Aortic smooth muscle cell (primary cell): ENCODE data around the gene RIPOR1. TPM values are rescaled to one million over a fixed set of nuclear protein-coding genes. Genes with fewer than 3 reads are reported as not detected.

Experiments
- total RNA-seq: library from RNA; depleted of rRNA; stranded (reverse); fragments of >200 nt; gene quantifications from 2 replicates; pipeline ENCODE4 v1.2.3, GENCODE V29; 2014

The RIPOR1 gene, protein sequence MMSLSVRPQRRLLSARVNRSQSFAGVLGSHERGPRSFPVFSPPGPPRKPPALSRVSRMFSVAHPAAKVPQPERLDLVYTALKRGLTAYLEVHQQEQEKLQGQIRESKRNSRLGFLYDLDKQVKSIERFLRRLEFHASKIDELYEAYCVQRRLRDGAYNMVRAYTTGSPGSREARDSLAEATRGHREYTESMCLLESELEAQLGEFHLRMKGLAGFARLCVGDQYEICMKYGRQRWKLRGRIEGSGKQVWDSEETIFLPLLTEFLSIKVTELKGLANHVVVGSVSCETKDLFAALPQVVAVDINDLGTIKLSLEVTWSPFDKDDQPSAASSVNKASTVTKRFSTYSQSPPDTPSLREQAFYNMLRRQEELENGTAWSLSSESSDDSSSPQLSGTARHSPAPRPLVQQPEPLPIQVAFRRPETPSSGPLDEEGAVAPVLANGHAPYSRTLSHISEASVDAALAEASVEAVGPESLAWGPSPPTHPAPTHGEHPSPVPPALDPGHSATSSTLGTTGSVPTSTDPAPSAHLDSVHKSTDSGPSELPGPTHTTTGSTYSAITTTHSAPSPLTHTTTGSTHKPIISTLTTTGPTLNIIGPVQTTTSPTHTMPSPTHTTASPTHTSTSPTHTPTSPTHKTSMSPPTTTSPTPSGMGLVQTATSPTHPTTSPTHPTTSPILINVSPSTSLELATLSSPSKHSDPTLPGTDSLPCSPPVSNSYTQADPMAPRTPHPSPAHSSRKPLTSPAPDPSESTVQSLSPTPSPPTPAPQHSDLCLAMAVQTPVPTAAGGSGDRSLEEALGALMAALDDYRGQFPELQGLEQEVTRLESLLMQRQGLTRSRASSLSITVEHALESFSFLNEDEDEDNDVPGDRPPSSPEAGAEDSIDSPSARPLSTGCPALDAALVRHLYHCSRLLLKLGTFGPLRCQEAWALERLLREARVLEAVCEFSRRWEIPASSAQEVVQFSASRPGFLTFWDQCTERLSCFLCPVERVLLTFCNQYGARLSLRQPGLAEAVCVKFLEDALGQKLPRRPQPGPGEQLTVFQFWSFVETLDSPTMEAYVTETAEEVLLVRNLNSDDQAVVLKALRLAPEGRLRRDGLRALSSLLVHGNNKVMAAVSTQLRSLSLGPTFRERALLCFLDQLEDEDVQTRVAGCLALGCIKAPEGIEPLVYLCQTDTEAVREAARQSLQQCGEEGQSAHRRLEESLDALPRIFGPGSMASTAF
- 39.9 and 64.8 TPM in 2 replicates for total RNA-seq

DNA sequence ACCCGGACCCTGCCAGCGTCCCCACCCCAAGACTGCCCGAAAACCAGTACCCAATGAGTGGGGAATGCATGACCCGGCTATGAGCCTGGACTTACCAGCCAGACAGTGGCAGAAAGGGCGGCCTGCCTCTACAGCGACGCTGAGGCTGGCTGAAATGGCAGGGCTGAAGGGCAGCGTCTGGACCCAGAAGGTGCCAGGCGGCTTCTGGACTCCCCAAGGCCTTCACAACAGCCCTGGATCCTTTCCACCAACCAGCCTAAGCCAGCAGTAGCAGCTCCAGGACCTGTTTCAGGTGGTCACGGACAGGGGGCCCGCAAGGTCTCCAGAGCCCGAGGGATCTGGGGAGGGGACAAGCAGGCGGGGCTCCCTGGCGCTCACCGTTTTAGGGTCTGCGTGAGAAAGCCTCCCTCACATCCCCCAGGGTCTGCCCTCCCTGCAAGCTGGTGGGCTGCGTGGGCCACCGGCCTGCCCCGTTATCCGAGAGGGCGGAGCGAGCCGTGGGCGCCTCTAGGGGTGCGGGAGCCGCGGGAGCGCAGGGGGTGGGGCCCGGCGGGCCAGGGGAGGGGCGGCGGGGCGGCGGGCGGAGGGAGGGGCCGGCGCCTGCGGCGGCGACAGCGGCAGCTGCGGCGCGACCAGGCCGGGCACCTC, at the start of gene RIPOR1:
Gene RIPOR1 (plus strand): TSS at position 608 of the 648 bp plus-strand sequence. CDS start 9,618 bp downstream, outside the sequence.

DNA sequence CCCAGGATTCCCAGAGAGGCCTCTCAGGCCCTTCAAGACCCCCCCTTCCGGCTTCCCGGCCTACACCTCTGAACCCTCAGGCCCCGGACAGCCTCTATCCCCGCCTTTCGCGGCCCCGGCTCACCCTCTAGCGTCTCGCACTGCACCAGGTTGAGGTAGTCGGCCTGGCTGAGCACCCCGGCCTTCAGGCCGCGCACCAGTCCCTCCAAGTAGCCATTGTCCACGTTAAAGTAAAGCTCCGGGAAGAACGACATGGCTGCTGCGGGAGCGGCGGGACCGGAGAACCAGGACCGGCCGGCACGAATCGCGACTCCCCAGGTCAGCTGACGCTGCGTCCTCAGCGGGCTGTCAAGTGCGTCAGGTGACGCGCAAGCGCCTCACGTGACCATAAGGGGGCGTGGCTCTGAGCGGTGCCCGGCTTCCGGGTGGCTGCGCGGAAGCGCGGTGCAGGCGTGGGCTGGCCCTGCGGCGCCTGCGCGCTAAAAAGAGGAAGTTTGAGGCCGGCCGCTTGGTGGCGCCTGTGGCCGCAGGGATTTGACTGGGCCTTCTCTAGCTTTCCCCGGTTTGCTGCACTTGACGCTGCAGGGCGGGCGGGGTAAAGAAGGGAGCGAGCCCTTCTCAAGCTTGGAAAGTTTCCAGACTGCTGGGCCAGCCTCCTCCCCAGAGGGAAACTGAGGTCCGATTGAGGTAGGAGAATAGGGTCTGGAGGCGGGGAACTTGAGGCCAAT, 47.6 kb upstream of the RIPOR1 start, which contains the start of gene ATP6V0D1:
Gene ATP6V0D1 (minus strand): TSS at position 325 of the 728 bp plus-strand sequence. CDS start 71 bp downstream, at position 254.

DNA sequence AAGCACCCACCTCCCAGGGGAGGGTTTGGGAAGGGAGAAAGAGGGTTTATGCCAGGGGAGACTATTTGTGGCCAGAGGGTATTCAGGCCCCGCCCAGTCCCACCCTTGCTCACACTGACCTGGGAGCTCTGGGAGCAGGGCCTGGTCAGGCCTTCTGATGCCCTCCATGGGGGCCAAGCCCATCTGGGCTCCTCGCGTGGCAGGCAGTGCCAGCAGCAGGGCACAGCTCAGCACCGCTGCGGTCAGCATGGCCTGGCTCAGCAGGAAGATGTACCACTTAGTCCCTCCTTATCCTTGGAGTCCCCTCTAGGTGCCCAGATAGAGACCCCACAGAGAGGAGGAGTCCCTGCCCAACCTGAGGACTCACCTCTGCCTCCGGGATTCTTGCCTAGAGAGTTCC, 45.5 kb upstream of the RIPOR1 start, which contains the start of gene AGRP:
Gene AGRP (minus strand): TSS at position 398 of the 400 bp plus-strand sequence. CDS start 149 bp downstream, at position 249.

DNA sequence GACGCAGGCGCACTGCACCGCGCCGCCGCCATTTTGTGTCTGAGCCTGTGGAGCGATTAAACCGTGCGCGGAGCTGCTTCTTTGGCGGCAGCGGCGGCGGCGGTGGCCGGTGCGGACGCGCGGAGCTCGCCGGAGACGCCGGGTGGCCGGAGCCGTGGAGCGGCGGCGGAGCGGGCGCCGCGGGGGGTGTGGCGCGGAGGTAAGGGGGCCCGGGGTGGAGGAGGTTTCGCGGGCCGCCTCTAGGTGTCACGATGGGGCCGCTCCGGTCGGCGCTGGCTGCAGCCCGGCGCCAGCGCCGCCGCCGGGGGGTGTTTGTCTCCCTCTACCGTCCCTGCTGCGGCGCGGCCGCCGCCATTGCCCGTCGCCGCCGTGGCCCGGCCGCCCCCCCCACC, 33.9 kb downstream of the RIPOR1 start, which contains the start of gene CTCF:
Gene CTCF (plus strand): TSS at position 1 of the 392 bp plus-strand sequence. CDS start 48,307 bp downstream, outside the sequence.

Other genes starting within 250 kb of the RIPOR1 start
- 11.6 and 24.0 TPM in 2 replicates for gene PLEKHG4, start 249.3 kb upstream of the RIPOR1 start, total RNA-seq
- gene KCTD19, start 202.1 kb upstream of the RIPOR1 start, total RNA-seq, result under 0.01 TPM in 1 of 2 replicates, not detected in the other
- not detected in 2 replicates for gene LRRC36, start 202.0 kb upstream of the RIPOR1 start, total RNA-seq
- 0.50 and 0.66 TPM in 2 replicates for gene TPPP3, start 135.3 kb upstream of the RIPOR1 start, total RNA-seq
- 5.2 and 6.3 TPM in 2 replicates for gene ZDHHC1, start 112.4 kb upstream of the RIPOR1 start, total RNA-seq
- gene HSD11B2, start 97.7 kb upstream of the RIPOR1 start, total RNA-seq, result not detected in 2 replicates
- gene ATP6V0D1, start 47.7 kb upstream of the RIPOR1 start, total RNA-seq, result 103 and 115 TPM in 2 replicates
- gene AGRP, start 45.3 kb upstream of the RIPOR1 start, total RNA-seq, result not detected in 2 replicates
- 18.7 and 20.1 TPM in 2 replicates for gene CTCF, start 33.7 kb downstream of the RIPOR1 start, total RNA-seq
- gene CARMIL2, start 116.3 kb downstream of the RIPOR1 start, total RNA-seq, result 0.19 and 0.26 TPM in 2 replicates
- 9.6 and 13.7 TPM in 2 replicates for gene ACD, start 131.4 kb downstream of the RIPOR1 start, total RNA-seq
- gene PARD6A, start 132.1 kb downstream of the RIPOR1 start, total RNA-seq, result 2.5 and 3.4 TPM in 2 replicates
- 17.7 and 19.7 TPM in 2 replicates for gene ENKD1, start 137.9 kb downstream of the RIPOR1 start, total RNA-seq
- 3.9 and 4.8 TPM in 2 replicates for gene C16orf86, start 138.0 kb downstream of the RIPOR1 start, total RNA-seq
- 13.8 and 15.2 TPM in 2 replicates for gene GFOD2, start 190.5 kb downstream of the RIPOR1 start, total RNA-seq